Prostate gland (tissue), 2 donors: ENCODE results near the gene CBLN1. TPM values are rescaled to one million over a fixed set of nuclear protein-coding genes. Genes with fewer than 3 reads are reported as not detected.
A peak's percentile ranks its signal among the peaks of the same experiment; 100 is the strongest.

ENCODE experiments used
- DNase-seq: peaks from one replicate; pipeline ENCODE4 v3.0.0-alpha.2; 2019; ENCODE audit warnings: low spot score
- H3K27ac ChIP-seq, 2 donors: fragments of 200-600 bp; sonication (generic); 2 replicates each; pipeline ENCODE4 v1.5.1; 2017 to 2019
- H3K27me3 ChIP-seq: fragments of 200-600 bp; sonication (generic); replicated peaks from 2 replicates; pipeline ENCODE4 v1.5.1; 2019; ENCODE audit not compliant: insufficient read depth
- H3K36me3 ChIP-seq, 2 donors: fragments of 200-600 bp; sonication (generic); 1 replicate in 1 of 2; 2 replicates in 1 of 2; pipeline versions ENCODE4 v1.5.1 to v1.8.1; 2017 to 2019
- H3K4me1 ChIP-seq: fragments of 200-600 bp; sonication (generic); replicated peaks from 2 replicates; pipeline ENCODE4 v1.5.1; 2019
- H3K4me3 ChIP-seq, 2 donors: fragments of 200-600 bp; sonication (generic); 2 replicates each; pipeline ENCODE4 v1.5.1; 2017 to 2019
- H3K9me3 ChIP-seq: fragments of 200-600 bp; sonication (generic); 2 replicates; pipeline ENCODE4 v1.5.1; 2017
- CTCF ChIP-seq, 4 experiments: fragments of 200-600 bp in 2 of 4; fragments of 450-650 bp in 2 of 4; sonication (generic) in 2 of 4; IDR thresholded peaks; 1 replicate in 3 of 4; 2 replicates in 1 of 4; pipeline ENCODE4 v1.5.1; 2016 to 2019; ENCODE audit warnings: antibody characterized with exemption in 4 of 4, mild to moderate bottlenecking in 2 of 4, moderate library complexity in 2 of 4
- POLR2A ChIP-seq: fragments of 450-650 bp; IDR thresholded peaks from one replicate; pipeline ENCODE4 v1.6.1; 2016; ENCODE audit warnings: antibody characterized with exemption, mild to moderate bottlenecking
- POLR2AphosphoS5 ChIP-seq: sonication (generic); formaldehyde crosslinking; IDR thresholded peaks from one replicate; pipeline ENCODE4 v1.6.1; 2017; ENCODE audit warnings: antibody characterized with exemption
- WGBS: methylation state at CpG from one replicate; pipeline ENCODE4 v1.1.5; 2018; 5-methylcytosine and 5-hydroxymethylcytosine counted together
- intact Hi-C: fragments of 100-400 bp; cut with DNase I; formaldehyde crosslinking; loops from one replicate; pipeline ENCODE4 v1.14.2; 2022
- total RNA-seq, 2 donors: library from RNA; depleted of rRNA; stranded (reverse); fragments of >200 nt; gene quantifications; one replicate each; pipeline ENCODE4 v1.1.0, GENCODE V29; 2016

CBLN1 gene
- total RNA-seq, 2 donors from 2014 or later, result 3.7 TPM; not detected in 1

GRCh38 chr16:49292413-49292812 is 10.8 kb upstream of the CBLN1 start:
- Histone ChIP-seq H3K27ac (no peak overlapping the region), H3K4me3 (no peak overlapping the region), H3K36me3 (no peaks in the 10 kb centered on the region), H3K9me3 (no peaks in the 10 kb centered on the region), H3K4me1 (no peaks in the 10 kb centered on the region), H3K27me3 (peaks cover 4% of the 10 kb centered on the region)
- 83% methylated on average over 2 of the region's 2 CpGs for WGBS
- no peak for TF ChIP-seq CTCF (IDR thresholded peaks at IDR 0.05)
- TF ChIP-seq POLR2A, result no peak
- TF ChIP-seq POLR2AphosphoS5, result no peak
- no peak for DNase-seq
- intact Hi-C loops, result no loop called here

- DNase-seq, result no peak
- 9% methylated on average over 3 of the region's 3 CpGs for WGBS
- H3K4me3 ChIP-seq, result no peak overlapping the region
- H3K9me3 ChIP-seq, result no peaks in the 10 kb centered on the region
- peaks cover 5% of the 10 kb centered on the region for H3K27me3 ChIP-seq
- no peaks in the 10 kb centered on the region for H3K36me3 ChIP-seq
- TF ChIP-seq POLR2A (no peak), CTCF (IDR thresholded peaks at IDR 0.05) (no peak), POLR2AphosphoS5 (no peak)
- H3K27ac ChIP-seq, result no peak overlapping the region
- no peaks in the 10 kb centered on the region for H3K4me1 ChIP-seq
- intact Hi-C loops, result no loop called here
Observed at GRCh38 chr16:49287572-49287971, 5.9 kb upstream of the CBLN1 start.

- intact Hi-C loops, result no loop called here
Observed at GRCh38 chr16:49284962-49285361, 3.3 kb upstream of the CBLN1 start.

GRCh38 chr16:49283376-49284049 is 1.9 kb upstream of the CBLN1 start:
- no peaks in the 10 kb centered on the region for H3K9me3 ChIP-seq
- H3K4me3 ChIP-seq, result no peak overlapping the region
- WGBS, result 3% methylated on average over 25 of the region's 25 CpGs
- no peaks in the 10 kb centered on the region for H3K4me1 ChIP-seq
- TF ChIP-seq CTCF (IDR thresholded peaks at IDR 0.05), result no peak
- no peak for TF ChIP-seq POLR2AphosphoS5
- no peak for TF ChIP-seq POLR2A
- H3K36me3 ChIP-seq, result no peaks in the 10 kb centered on the region
- intact Hi-C loops, result no loop called here
- peaks cover 25% of the 10 kb centered on the region for H3K27me3 ChIP-seq
- no peak for DNase-seq
- no peak overlapping the region for H3K27ac ChIP-seq

More at GRCh38 chr16:49284962-49285361, 3.3 kb upstream of the CBLN1 start:
- 65% methylated on average over 4 of the region's 4 CpGs for WGBS
- Histone ChIP-seq H3K36me3 (no peaks in the 10 kb centered on the region), H3K27me3 (peaks cover 18% of the 10 kb centered on the region), H3K27ac (no peak overlapping the region), H3K4me3 (no peak overlapping the region), H3K4me1 (no peaks in the 10 kb centered on the region), H3K9me3 (no peaks in the 10 kb centered on the region)
- no peak for DNase-seq
- TF ChIP-seq POLR2A (no peak), CTCF (IDR thresholded peaks at IDR 0.05) (no peak), POLR2AphosphoS5 (no peak)

- intact Hi-C loops, result no loop called here
- Histone ChIP-seq H3K9me3 (no peaks in the 10 kb centered on the region), H3K27ac (no peak overlapping the region), H3K27me3 (peaks cover 26% of the 10 kb centered on the region), H3K4me3 (peak overlapping the region; percentile 17 to 36), H3K4me1 (no peaks in the 10 kb centered on the region), H3K36me3 (no peaks in the 10 kb centered on the region)
- WGBS, result 2% methylated on average over 44 of the region's 49 CpGs
- no peak for DNase-seq
- no peak for TF ChIP-seq POLR2AphosphoS5
- TF ChIP-seq POLR2A, result no peak
- TF ChIP-seq CTCF (IDR thresholded peaks at IDR 0.05), result no peak
Observed at GRCh38 chr16:49282690-49283375, 1.2 kb upstream of the CBLN1 start.
